T-helper 2 cell treated with Interferon-gamma antibody and Interleukin-4, amounts not matched to agents 100 ng/mL and 5 ng/mL, for 36 hours (primary cell): Measurements from ENCODE around the gene SAG. TPM values are rescaled to one million over a fixed set of nuclear protein-coding genes. Genes with fewer than 3 reads are reported as not detected.

Source experiments
- intact Hi-C: fragments of 100-400 bp; cut with micrococcal nuclease; formaldehyde crosslinking; loops from one replicate; pipeline ENCODE4 v1.15.1; 2023
- total RNA-seq: library from RNA; stranded (reverse); gene quantifications from 2 replicates; pipeline ENCODE4 v1.2.3, GENCODE V29; 2022

SAG gene
- total RNA-seq, 1 donor from 2014 or later, result 0.34 TPM

GRCh38 chr2:233353769-233354499 is 46.3 kb downstream of the SAG start, which contains the start of gene DGKD:
Gene DGKD, plus strand, starts transcription at chr2:233354494. Its CDS starts 25 bp downstream, at chr2:233354519.
- intact Hi-C loops, result loop anchor here (1.0 to 5.0 kb wide), 3 partner anchors 23 to 89 kb away; no protein-coding TSS in a partner anchor

- intact Hi-C loops, result loop anchor here (1.0 to 5.0 kb wide), 3 partner anchors 24 to 89 kb away; no protein-coding TSS in a partner anchor
Observed at GRCh38 chr2:233354500-233354924, 46.9 kb downstream of the SAG start.

- intact Hi-C loops, result loop anchor here (1.0 to 5.0 kb wide), 5 partner anchors 24 to 88 kb away; no protein-coding TSS in a partner anchor
Observed at GRCh38 chr2:233354971-233355574, 47.5 kb downstream of the SAG start.

GRCh38 chr2:233355916-233356315 is 48.3 kb downstream of the SAG start:
- intact Hi-C loops, result loop anchor here (2.0 to 5.0 kb wide), 3 partner anchors 25 to 89 kb away; no protein-coding TSS in a partner anchor

GRCh38 chr2:233356546-233357308 is 49.1 kb downstream of the SAG start:
- intact Hi-C loops, result loop anchor here (5.0 kb wide), 2 partner anchors 66 to 89 kb away; no protein-coding TSS in a partner anchor

GRCh38 chr2:233358335-233358734 is 50.7 kb downstream of the SAG start:
- intact Hi-C loops, result loop anchor here (5.0 kb wide), 2 partner anchors 64 to 91 kb away; no protein-coding TSS in a partner anchor

- intact Hi-C loops, result loop anchor here (5.0 kb wide), 2 partner anchors 63 to 92 kb away; no protein-coding TSS in a partner anchor
Observed at GRCh38 chr2:233358947-233359346, 51.3 kb downstream of the SAG start.

- intact Hi-C loops, result loop anchor here (5.0 kb wide), 2 partner anchors 62 to 93 kb away; no protein-coding TSS in a partner anchor
Observed at GRCh38 chr2:233359823-233360222, 52.2 kb downstream of the SAG start.

- intact Hi-C loops, result no loop called here
Observed at GRCh38 chr2:233360771-233361176, 53.2 kb downstream of the SAG start.

GRCh38 chr2:233361297-233361696 is 53.7 kb downstream of the SAG start:
- intact Hi-C loops, result no loop called here

- intact Hi-C loops, result no loop called here
Observed at GRCh38 chr2:233362742-233363141, 55.1 kb downstream of the SAG start.

- intact Hi-C loops, result no loop called here
Observed at GRCh38 chr2:233363744-233364235, 56.2 kb downstream of the SAG start.

GRCh38 chr2:233365861-233366520 is 58.4 kb downstream of the SAG start:
- intact Hi-C loops, result no loop called here

GRCh38 chr2:233367586-233367985 is 60.0 kb downstream of the SAG start:
- intact Hi-C loops, result no loop called here

GRCh38 chr2:233368756-233369155 is 61.1 kb downstream of the SAG start:
- intact Hi-C loops, result no loop called here

GRCh38 chr2:233369462-233369861 is 61.8 kb downstream of the SAG start:
- intact Hi-C loops, result no loop called here

GRCh38 chr2:233369897-233370685 is 62.5 kb downstream of the SAG start:
- intact Hi-C loops, result no loop called here

- intact Hi-C loops, result no loop called here
Observed at GRCh38 chr2:233371641-233372040, 64.0 kb downstream of the SAG start.

- intact Hi-C loops, result no loop called here
Observed at GRCh38 chr2:233372855-233373254, 65.2 kb downstream of the SAG start.

GRCh38 chr2:233373316-233373715 is 65.7 kb downstream of the SAG start:
- intact Hi-C loops, result no loop called here
